Measurements from ENCODE around the gene TSPAN3.

Gene TSPAN3

DNA sequence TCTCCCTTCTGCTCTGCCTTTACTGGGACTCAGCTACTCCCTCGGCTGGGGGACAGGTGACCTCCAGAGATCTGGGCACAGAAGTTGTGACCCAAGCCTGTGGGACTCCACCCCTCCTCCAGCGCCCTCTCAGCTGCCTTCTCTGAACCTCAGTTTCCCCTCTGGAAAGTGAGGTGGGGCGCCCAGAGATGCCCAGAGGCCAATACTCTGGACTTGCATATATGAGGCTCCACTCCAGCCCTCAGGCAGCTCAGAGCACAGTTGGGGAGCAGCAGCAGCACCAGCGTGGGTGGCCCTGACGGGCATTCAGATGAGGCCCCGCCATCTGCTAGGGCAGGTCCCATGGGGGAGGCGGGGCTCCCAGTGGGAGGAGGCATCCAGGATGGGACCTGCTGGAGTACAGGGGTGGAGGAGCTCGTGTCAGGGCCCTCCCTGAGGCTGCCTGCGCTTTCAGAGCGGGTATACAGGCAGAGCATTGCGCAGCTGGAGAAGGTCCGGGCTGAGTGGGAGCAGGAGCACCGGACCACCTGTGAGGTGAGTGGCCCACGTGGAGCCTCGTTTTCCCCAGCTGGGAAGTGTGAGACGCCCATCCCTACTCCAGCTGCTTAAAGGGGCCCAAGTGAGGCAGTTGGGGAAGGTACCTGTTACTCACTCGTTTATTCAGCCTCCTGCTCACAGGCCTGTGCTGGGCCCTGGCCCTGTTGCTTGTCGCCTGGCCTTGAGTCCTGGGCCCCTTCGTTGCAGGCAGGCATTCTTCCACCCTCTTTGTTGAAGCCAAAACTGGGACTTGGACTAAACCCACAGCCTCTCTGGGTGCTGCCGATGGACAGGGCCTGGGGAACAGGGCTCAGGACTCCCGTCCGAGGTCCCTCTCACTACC, 40.6 kb downstream of the TSPAN3 start:
- no peak overlapping the region for H3K4me3 ChIP-seq (ENCODE audit: low read length)
- TF ChIP-seq ZNF274 (IDR thresholded peaks at IDR 0.05; ENCODE audit: low read depth, low read length): no peak

GRCh38 chr15:77029166-77030047, 41.5 kb downstream of the TSPAN3 start:
- H3K4me3 ChIP-seq (ENCODE audit: low read length): no peak overlapping the region
- no peak for TF ChIP-seq ZNF274 (IDR thresholded peaks at IDR 0.05; ENCODE audit: low read depth, low read length)

- TF ChIP-seq ZNF274 (IDR thresholded peaks at IDR 0.05; ENCODE audit: low read depth, low read length): no peak
- H3K4me3 ChIP-seq (ENCODE audit: low read length): no peak overlapping the region
Measured at GRCh38 chr15:77028451-77029165, 42.3 kb downstream of the TSPAN3 start.

DNA sequence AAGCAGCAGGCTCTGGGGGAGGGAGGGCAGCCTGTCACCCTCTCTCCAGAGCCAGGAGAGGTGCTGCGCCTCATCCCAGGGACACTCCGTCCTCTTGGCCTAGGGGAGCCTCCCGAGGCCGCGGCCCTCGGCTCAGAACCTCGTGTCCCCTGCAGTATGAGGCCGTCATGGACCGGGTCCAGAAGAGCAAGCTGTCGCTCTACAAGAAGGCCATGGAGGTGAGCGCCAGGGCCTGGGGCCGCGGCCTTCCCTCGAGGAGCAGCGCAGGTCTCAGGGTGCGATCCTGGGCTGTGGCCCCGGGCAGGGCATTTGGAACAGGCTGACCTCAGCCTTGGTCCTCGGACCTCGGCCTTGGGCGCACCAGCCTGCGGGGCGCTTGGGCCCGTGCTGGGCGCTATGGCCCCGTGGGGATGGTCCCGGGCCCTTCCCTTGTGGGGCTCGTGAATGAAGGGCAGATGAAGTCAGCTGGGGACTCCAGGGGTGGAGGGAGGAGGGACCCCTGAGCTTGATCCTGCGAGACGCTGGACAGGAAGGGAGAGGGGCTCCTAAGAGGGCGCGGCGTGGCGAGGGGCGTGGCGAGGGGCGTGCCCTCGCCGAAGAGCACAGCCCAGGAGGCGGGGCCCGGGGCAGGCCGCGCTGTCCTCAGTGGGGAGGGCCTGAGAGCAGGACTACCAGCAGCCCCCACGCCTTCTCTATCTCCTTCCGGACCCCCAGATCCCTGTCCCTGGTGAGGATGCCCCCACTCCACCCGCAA, 43.0 kb downstream of the TSPAN3 start:
- no peak for TF ChIP-seq ZNF274 (IDR thresholded peaks at IDR 0.05; ENCODE audit: low read depth, low read length)
- no peak overlapping the region for H3K4me3 ChIP-seq (ENCODE audit: low read length)

DNA sequence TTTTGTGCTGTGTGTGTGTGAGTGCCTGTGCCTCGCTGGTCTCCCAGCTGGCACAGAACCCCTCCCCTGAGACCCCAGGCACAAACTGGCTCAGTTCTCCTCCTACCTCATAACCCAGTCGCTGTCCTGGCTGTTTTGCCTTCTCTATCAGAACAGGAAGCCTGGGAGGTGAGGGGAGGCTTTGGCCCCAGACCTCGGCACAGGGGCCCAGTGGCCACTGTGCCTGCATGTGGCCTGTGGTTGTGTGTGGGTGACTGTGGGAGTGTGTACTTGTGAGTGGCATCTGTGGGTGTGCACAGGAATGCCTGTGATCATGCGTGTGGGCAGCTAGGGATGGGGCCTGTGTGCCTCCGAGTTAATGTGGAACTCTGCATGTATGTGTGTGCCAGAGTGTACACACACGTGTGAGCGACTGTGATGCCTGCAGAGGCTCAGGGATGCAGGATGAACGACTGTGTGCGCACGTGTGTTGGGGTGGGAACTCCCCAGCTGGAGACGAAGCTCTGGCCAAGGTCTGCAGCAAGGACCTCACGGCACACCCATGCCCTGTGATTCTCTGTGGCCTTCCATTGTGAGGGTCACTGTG, 43.7 kb downstream of the TSPAN3 start:
- no peak overlapping the region for H3K4me3 ChIP-seq (ENCODE audit: low read length)
- no peak for TF ChIP-seq ZNF274 (IDR thresholded peaks at IDR 0.05; ENCODE audit: low read depth, low read length)

GRCh38 chr15:77026501-77027110, 44.3 kb downstream of the TSPAN3 start:
- H3K4me3 ChIP-seq (ENCODE audit: low read length): no peak overlapping the region
- TF ChIP-seq ZNF274 (IDR thresholded peaks at IDR 0.05; ENCODE audit: low read depth, low read length): no peak

DNA sequence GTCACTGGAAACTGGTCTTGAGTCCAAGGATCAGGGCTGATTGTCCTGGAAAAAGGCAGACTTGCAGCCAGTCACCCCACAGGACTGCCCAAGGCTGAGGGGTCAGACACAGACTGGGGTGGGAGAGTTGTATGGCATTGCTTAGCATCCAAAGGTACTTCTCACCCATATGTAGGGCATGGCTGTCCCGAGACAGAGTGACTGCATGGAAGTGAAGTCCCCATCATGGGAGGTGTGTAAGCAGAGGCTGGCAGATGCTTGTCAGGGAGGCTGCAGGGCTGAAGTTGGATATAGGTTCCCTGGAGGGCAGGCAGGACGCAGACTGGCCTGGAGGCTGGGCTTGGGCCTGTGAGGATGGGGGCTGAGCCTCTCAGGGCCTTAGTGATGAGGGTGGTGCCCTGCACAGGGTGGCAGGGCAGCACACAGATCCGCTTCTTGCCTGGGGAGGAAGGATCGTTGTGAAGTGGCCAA, 44.9 kb downstream of the TSPAN3 start:
- no peak overlapping the region for H3K4me3 ChIP-seq (ENCODE audit: low read length)
- no peak for TF ChIP-seq ZNF274 (IDR thresholded peaks at IDR 0.05; ENCODE audit: low read depth, low read length)

GRCh38 chr15:77025083-77025901, 45.6 kb downstream of the TSPAN3 start:
- no peak for TF ChIP-seq ZNF274 (IDR thresholded peaks at IDR 0.05; ENCODE audit: low read depth, low read length)
- no peak overlapping the region for H3K4me3 ChIP-seq (ENCODE audit: low read length)

DNA sequence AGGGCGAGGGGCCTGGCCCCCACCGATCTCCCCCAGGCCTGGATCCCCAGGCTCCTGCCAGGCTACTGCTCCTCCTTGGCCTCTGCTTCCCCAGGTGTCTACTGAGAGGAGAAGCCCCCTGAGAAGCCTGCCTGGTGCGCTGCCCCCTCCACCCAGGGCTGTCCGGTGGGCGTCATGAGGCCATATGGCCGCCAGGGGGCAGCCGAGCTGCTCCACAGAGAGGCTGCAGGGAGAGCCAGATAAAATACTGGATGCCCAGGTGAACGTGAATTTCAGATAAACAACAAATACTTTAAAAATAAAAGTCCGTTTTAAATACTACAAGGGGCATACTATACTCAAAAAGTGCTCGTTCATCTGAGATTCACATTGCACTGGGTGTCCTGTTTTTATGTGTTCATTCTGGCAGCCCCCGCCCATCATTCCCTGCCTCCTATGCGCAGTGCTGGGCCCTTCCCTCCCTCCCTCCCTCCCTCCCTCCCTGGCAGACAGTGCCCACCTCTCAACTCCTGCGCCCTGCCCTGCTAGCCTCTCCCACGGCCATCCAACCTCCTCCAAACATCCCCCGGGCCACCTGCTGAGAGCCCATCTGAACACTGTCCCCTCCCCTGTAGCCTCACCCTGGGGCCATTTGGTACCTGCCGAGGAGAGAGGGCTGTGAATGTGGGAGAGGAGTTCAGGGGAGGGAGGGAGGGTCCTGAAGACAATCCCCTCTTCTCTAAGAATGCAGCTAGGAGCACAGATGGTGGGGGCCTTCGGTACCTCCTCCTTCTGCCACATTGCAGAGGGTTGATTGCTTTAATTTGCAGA, 46.4 kb downstream of the TSPAN3 start:
- TF ChIP-seq ZNF274 (IDR thresholded peaks at IDR 0.05; ENCODE audit: low read depth, low read length): no peak
- H3K4me3 ChIP-seq (ENCODE audit: low read length): no peak overlapping the region

GRCh38 chr15:77023576-77024272, 47.2 kb downstream of the TSPAN3 start:
- no peak for TF ChIP-seq ZNF274 (IDR thresholded peaks at IDR 0.05; ENCODE audit: low read depth, low read length)
- H3K4me3 ChIP-seq (ENCODE audit: low read length): no peak overlapping the region
